ENCODE results near the gene YBEY.

- TF ChIP-seq EHMT2 (IDR thresholded peaks at IDR 0.05; ENCODE audit: borderline replicate concordance, low read depth, low read length) (no peak), FOXA1 (IDR thresholded peaks at IDR 0.05) (no peak), FOXA1 (CRISPR knock-in tag; IDR thresholded peaks at IDR 0.05) (no peak), PLSCR1 (CRISPR knock-in tag; IDR thresholded peaks at IDR 0.05; ENCODE audit: borderline replicate concordance) (no peak), POLR2AphosphoS5 (IDR thresholded peaks at IDR 0.05; ENCODE audit: low read depth, low read length) (no peak), ZNF780A (CRISPR knock-in tag; IDR thresholded peaks at IDR 0.05) (no peak), EP300 (IDR thresholded peaks at IDR 0.05; ENCODE audit: low read depth in 2 of 2, low read length in 2 of 2) (no peak), EP300 (CRISPR knock-in tag; IDR thresholded peaks at IDR 0.05; ENCODE audit: borderline replicate concordance) (no peak)
Observed at GRCh38 chr21:46345861-46346260, 59.7 kb downstream of the YBEY start.
